ENCODE measurements around the gene MTA2.

GRCh38 chr11:62608776-62609175 is 7.1 kb upstream of the MTA2 start:
- TF ChIP-seq CTCF (conservative IDR thresholded peaks at IDR 0.05 in 1 of 2, IDR thresholded peaks at IDR 0.05 in 1 of 2; ENCODE audit: extremely low read depth in 1 of 2, insufficient read depth in 1 of 2, low read depth in 1 of 2, low read length in 2 of 2): no peak
- no peak for TF ChIP-seq EZH2 (IDR thresholded peaks at IDR 0.05; ENCODE audit: borderline replicate concordance, low read length)

Data from mammary epithelial cell (primary cell).